ENCODE measurements around the gene EDEM3.
"Not testable (repeated sequence)": the region's sequence is repeated elsewhere in the genome, so short reads cannot be mapped to it uniquely, and the experiment has no call there.

DNA sequence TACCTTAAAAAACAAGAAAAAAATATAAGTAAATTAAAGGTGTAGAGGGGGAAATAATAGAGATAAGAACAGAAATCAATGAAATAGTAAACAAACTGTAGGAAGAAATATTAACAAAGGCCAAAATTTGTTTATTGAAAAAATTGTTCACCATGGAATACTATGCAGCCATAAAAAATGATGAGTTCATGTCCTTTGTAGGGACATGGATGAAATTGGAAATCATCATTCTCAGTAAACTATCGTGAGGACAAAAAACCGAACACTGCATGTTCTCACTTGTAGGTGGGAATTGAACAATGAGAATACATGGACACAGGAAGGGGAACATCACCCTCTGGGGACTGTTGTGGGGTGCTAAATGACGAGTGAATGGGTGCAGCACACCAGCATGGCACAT, 75.2 kb downstream of the EDEM3 start:
- TF ChIP-seq CTCF (IDR thresholded peaks at IDR 0.05); EZH2 (IDR thresholded peaks at IDR 0.05; ENCODE audit: borderline replicate concordance, insufficient read depth, low read depth, low read length, poor library complexity, severe bottlenecking): not testable (repeated sequence)
